GM19455 (cell line): ENCODE results near the gene UNC45A.
A peak's percentile ranks its signal among the peaks of the same experiment; 100 is the strongest.

Experiments used
- ATAC-seq: cut with Tn5 transposase; IDR thresholded peaks from one replicate; pipeline ENCODE4 v1.9.1; 2021; ENCODE audit not compliant: unreplicated experiment

UNC45A gene

DNA sequence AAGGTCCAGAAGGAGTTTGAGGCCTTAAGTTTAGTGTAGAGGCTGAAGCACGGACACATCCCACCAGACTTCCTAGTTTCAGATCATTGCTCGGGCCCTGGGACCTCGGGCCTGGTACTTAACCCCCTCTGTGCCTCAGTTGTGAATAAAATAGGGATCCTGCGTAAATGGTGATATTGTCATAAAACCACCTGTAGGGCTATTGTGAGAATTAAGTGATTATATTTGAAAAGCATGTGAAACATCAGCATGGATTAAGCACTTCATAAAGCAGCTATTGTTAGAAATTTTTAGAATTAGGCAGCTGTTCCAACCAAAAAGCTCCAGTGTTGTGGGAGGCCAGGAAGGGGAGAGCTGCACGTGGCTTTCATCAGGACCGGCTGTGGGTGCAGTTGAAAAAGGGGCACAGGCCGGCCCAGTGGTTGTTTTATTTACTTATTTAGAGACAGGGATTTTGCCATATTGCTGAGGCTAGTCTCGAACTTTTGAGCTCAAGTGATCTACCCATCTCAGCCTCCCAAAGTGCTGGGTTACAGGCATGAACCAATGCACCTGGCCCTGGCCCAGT, 24.0 kb downstream of the UNC45A start:
- no peak for ATAC-seq

DNA sequence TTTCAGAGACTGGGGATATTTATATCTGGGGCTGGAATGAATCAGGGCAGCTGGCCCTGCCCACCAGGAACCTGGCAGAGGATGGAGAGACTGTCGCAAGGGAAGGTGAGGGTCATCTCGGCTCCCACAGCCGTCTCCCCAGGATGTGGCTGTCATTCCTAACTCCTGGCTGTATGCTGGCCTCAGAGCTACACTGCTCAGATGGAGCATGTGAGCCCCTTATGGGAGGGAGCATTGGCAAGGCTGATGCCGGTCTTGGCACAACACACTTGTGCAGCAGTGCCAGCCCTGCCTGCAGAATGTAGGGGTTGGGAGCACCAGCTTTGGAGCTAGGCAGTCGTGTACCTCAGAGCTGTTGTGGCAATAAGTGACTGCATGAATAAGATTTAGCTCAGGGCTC, 24.8 kb downstream of the UNC45A start:
- ATAC-seq, result no peak

DNA sequence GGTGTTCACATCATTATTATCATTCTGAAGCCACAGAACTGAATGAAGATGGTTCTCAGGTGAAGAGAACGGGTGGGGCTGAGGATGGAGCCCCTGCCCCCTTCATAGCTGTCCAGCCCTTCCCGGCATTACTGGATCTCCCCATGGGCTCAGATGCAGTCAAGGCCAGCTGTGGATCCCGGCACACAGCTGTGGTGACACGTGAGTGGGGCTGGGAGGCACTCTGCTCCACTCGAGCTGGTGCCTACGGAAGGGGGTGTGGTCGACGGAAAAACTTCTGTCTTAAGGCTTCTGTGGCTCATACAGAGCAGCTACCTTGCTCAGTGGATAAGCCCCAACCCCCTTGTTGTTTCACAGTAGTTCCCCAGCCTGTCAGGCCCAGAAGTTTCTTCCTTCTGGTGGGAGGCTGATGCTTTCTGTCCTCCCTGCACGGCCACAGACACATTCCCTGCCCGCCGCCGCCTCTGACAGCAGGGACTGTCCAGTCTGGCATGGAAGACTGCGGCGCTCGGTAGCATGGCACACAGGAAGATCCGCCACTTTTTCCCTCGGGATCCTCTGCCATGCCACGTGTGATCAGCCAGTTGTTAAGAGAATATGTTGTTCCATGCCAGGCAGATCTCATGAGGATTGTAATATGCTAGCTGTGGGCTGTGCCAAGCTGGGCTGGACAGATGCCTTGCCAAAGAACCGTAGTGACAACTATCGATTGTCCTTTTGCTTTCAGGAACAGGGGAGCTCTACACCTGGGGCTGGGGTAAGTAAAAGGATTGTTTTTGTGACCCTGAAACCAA, 25.4 kb downstream of the UNC45A start:
- ATAC-seq, result no peak

DNA sequence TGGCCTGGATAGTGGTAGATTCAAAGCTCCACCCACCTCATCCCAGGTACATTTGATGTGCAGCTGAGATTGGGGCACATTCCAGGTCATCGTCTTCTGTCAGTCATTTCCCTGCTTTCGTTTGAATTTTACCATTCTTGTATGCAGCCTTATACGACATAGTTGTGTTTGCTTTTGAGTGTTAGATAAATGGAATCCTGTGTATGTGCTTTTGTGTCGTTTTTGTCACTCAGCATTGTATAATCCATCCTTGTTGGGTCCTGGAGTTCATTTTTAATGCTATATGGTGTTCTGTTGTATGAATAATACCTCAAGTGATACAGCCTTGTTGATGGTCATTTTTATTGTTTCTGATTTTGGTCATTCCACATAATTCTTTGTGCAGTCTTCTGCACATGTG, 26.9 kb downstream of the UNC45A start:
- ATAC-seq, result no peak

DNA sequence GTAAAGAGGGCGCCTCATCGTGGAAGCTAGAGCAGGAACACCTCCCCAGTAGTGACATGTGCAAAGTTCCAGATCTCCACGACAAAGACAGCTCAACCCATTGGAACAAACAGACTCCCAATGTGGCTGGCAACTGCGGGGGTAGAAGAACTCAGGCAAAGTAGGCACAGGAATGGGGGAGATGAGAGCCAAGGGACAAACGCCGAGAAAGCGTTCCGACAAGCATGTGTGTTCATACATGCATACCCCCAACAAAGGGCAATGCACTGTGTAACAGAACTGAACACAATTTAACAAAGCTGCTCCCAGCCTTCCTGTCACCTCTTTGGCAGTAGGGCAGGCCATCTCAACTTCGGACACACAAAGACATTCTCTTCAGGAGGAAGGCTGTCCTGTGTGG, 31.2 kb downstream of the UNC45A start:
- ATAC-seq, result no peak

DNA sequence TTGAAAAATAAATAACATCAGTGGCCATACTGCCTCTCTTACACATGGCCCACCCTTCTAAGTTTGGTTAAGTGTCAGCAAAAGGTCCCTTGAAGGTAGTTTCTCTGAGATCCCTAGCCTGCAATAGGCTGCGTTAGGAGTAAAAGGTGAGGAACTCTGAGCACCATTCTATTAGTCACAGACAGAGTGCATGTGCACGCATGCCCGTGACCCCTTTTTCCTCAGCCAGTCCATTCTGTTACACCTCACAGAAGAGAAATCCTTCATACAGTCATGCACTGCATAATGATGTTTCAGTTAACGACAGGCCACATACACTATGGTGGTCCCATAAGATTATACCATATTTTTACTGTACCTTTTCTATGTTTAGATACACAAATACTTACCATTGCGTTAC, 32.1 kb downstream of the UNC45A start:
- no peak for ATAC-seq

DNA sequence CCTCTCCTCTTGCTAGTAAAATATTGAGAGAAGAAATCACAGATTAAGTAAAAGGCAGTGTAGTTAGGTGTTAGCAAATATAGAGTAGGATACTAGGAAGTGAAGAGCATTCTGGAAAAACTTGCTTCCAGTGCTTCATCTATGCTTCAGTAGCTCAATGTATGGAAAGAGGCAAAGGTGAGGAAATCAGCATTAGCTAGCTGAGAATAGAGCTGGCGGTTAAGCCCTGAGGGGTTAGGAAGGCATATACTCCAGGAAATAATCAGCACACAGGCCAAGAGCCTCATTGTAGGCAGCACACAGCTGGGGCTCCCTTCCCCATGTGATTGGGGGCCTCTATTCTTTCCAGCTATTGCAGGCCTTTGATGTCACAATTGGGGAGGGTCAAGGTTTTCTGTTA, 33.3 kb downstream of the UNC45A start:
- ATAC-seq, result no peak

DNA sequence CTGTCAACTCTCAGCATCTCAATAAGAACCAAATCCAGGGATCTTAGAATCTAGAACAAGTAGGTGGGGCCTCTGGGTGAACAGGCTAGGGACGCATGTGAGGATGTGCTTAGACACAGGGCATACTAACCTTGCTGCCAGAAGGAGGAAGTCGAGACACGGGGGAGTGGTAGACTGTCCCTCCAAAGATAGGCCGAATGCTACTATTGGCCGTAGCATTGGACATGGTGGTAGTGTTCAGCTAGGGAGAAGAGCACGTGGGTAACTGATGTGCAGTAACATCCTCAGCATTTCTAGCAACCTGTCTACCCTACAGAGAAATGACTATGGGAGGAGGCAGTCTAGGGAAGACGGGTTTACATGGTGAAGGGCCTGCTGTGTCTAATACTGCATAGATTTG, 35.2 kb downstream of the UNC45A start:
- ATAC-seq, result no peak

DNA sequence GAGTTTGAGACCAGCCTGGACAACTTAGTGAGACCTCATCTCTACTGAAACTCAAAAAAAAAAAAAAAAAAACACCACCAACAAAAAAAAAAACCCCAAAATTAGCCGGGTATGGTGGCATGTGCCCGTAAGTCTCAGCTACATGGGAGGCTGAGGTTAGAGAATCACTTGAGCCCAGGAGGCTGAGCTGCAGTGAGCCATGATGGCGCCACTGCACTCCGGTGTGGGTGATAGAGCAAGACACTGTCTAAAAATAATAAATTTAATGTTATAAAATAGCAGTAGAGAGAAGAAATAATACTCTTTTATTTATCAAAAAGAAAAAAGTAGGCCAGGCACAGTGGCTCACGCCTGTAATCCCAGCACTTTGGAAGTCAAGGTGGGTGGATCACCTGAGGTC, 37.0 kb downstream of the UNC45A start:
- no peak for ATAC-seq

DNA sequence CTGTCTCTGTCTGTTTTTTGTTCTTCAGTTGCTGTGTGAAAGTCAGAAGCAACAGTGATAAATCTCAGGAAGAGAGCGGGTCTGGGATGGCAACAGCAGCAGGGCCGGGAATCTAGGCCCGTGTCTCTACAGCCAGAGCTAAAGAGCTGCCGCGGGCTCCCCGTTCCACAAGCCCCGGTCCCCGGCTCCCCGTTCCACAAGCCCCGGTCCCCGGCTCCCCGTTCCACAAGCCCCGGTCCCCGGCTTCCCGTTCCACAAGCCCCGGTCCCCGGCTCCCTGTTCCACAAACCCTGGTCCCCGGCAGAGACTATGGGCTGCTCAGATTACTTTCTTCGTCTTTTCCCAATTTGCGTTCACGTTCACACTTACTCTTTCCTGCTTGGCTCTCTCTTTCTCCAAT, 39.1 kb downstream of the UNC45A start:
- ATAC-seq, result no peak

DNA sequence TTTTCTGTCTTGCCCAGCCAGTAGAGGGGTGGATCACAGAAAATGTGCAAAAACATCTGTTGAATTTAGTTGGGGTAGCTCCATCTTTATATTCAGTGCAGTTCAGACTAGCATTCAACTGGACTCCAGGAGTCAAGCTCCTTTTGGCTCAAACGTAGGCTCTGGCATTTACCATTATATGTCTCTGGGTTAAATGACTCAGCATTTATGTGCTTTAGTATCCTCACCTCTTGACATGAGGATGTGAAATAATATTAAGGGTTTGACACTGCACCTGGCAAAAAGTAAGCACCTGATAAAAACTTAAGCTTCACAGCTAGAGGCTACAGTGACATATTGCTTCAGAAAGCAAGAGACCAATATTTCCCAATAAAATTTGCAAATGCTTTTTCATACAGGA, 44.5 kb downstream of the UNC45A start:
- ATAC-seq, result no peak

DNA sequence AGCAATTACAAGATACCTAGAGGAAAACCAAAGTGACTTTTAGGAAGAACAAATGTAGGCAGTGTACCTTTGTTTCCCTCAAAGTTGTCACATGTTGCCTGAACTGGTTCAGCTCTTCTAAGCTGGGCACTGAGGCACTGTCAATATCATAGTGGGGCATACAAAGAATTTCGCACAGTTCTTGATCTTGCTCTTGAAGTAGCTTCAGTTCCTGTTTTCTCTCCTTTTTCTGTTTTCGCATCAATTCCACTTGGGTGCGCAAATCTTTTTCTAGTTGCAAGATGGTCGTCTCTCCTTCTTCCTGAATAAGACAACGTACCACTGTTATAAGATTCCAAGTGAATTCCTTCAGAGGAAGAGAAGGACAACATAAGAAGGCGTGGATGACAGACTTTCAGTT, 46.6 kb downstream of the UNC45A start:
- peak; percentile 72 for ATAC-seq

DNA sequence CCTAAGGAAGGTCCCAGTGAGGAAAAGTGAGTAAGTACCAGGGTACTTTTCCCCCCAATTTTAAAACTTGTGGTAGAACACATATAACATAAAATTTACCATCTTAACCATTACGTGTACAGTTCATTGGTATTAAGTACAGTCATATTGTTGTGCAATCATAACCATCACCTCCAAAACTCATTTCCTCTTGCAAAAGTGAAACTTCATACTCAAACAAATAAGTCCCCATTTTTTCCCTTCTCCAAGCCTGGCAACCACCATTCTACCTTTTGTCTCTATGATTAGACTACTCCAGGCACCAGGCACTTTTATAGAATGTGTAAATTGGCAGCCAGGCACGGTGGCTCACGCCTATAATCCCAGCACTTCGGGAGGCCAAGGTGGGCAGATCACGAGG, 47.0 kb downstream of the UNC45A start:
- ATAC-seq, result peak; percentile 45

DNA sequence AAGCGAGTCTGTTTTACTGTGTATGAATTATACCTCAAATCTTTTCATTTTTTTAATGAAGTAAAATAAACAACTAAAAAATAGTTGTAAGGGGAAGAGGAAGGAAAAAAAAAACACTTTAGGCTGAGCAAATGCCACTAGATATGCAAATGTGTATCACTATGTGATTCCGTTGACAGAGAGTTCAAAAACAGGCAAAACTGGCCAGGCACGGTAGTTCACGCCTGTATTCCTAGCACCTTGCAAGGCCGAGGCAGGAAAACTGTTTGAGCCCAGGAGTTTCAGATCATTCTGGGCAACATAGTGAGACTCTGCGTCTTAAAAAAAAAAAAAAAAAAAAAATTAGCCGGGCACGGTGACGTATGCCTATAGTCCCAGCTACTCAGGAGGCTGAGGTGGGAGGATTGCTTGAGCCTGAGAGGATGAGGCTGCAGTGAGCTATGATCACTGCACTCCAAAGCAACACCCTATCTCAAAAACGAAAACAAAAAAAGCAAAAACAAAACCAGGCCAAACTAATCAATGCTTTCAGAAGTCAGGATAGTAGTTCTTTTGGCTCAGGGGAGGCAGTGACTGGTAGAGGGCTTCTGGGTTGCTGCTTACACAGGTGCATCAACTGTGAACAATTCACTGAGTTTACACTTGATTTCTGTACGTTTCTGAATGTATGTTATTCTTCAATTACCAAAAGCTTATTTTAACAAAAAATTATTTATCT, 51.9 kb downstream of the UNC45A start:
- peak; percentile 71 for ATAC-seq

DNA sequence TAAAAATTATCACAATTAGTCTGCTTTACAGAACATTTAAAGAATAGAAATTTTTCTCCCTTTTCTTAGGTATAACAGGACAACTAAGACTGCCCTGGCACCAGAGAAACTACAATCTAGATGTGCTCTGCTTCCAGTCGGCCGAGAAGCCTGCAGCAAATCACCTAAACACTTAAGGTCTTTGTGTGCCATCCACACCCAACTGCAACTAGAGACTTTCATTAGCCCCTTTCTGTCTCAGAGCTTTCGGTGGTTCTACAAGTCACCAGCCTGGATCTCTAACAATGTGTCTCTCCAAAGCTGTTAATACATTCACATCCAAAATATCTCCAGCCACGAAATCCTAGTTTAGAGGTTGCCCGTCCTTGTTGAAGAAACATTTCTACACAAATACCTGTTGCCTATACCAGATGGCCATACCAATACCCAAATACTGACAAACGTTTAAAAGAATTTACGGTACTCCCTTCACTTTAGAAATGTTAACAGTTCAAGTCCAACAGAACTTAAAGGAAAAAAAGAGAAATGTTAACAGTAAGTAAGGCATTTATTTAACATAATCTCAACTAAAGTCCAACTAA, 52.6 kb downstream of the UNC45A start:
- no peak for ATAC-seq

DNA sequence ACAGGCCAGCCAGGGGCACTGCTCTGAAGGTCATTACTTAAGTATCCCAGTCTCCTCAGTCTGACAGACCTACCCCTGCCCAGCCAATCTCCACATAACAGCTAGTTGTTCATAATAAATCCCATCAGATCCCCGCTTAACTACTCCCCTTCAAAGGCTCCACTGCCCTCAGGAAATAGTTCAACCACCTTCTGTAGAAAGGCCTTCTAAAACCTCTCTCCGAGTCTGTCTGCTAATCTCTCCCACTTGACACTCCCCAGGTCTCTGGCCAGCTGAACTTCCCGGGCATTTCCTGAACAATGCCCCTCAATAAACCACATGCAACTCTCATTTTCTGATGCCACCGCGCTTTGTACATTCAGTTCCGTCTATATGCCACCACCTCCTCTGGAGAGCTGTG, 53.2 kb downstream of the UNC45A start:
- ATAC-seq, result no peak

DNA sequence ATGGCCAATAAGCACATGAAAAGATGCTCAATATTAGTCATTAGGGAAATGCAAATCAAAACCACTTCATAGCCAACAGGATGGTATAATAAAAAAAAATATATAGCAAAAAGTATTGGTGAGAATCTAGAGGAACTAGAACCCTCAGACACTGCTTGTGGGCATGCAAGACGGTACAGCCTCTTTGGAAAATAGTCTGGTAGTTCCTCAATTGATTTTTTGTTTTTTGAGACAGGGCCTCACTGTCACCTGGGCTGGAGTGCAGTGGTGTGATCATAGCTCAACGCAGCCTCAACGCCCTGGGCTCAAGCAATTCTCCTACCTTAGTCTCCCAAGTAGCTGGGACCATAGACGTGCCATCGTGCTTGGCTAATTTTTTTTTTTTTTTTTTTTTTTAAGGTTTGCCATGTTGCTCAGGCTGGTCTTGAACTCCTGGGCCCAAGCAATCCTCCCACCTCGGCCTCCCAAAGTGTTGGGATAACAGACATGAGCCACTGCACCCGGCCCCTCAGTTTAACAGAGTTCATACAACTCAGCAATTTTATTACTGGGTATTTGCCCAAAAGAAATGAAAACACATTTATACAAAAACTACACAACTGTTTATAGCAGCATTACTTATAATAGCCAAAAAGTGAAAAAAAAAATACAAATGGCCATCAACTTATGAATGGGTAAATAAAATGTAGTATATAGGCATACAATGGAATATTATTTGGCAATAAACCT, 54.1 kb downstream of the UNC45A start:
- ATAC-seq, result no peak

DNA sequence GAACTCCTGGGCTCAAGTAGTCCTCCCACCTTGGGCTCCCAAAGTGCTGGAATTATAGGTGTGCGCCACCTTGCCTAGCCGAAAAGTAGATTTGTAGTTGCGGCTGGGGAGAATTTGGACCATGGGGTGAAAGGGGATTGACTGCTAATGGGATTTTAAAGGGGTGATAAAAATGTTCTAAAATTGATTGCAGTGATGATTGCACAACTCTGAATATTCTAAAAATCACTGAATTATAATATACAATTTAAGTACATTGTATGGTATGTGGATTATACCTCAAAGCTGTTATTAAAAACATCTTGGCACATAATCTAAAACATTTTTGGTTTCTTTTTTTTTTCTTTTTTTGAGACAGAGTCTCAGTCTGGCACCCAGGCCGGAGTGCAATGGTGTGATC, 55.4 kb downstream of the UNC45A start:
- ATAC-seq, result no peak

DNA sequence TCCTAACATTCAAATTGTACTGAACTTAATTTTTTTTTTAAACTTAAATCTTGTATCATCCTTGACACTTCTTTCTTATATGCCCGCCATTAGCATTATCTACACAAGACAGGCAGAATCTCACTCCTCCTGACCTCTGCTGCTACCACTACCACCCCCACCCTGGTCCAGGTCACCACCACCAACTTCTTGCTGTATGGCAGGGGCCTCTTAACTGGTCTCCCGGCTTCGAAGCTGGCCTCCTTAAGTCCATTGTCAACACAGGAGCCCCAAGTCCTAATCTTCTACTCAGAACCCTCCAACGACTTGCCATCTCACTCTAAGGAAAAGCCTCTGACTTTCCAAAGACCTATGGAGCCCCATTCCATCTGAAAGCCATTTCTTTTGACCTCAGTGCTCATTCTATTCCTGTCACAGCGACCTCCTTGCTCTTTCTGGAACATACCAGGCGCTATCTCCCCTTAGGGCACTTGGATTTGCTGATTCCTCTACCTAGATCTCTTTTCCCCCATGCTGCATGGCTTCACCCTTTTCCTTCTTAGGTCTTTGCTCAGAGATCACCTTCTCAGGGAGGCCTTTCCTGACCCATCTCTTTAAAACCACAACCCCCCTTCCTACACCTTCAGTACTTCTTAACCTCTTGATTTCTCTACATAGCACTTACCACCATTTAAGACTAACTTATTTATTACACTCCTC, 56.7 kb downstream of the UNC45A start:
- ATAC-seq, result no peak

DNA sequence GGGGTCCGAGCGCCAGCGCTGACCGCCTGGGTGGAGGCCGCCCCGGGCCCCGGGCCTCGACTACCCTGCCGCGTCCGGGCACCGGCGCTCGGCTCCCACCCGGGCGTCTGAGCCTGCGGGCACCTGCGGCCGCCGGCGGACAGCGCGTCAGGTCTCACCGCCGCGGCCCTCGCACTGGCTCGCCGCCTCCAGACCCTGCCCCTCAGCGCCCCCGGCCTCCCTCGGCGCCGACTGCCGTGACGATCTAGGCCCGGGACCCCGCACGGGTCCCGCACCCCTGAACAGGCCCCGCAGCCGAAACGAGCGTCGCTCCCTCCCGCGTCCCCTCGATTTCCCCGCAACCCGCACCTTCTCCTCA, 59.0 kb downstream of the UNC45A start:
- ATAC-seq, result peak; percentile 28
